ENCODE results near the gene EFNB2.

- TF ChIP-seq CTCF (conservative IDR thresholded peaks at IDR 0.05; ENCODE audit: low read depth, low read length) (no peak), EZH2 (IDR thresholded peaks at IDR 0.05; ENCODE audit: borderline replicate concordance, low read depth, low read length, poor library complexity, severe bottlenecking) (no peak)
Measured at GRCh38 chr13:106568299-106569003, 33.0 kb upstream of the EFNB2 start.
